GM19043 (cell line): Measurements from ENCODE around the gene BCKDK.
A peak's percentile ranks its signal among the peaks of the same experiment; 100 is the strongest.
"Not testable (repeated sequence)": the region's sequence is repeated elsewhere in the genome, so short reads cannot be mapped to it uniquely, and the experiment has no call there.

Source experiments
- ATAC-seq: cut with Tn5 transposase; IDR thresholded peaks from one replicate; pipeline ENCODE4 v1.9.1; 2021; ENCODE audit warnings: low read depth; ENCODE audit not compliant: unreplicated experiment

BCKDK gene

GRCh38 chr16:31136822-31137499, 28.8 kb downstream of the BCKDK start:
- not testable (repeated sequence) for ATAC-seq

DNA sequence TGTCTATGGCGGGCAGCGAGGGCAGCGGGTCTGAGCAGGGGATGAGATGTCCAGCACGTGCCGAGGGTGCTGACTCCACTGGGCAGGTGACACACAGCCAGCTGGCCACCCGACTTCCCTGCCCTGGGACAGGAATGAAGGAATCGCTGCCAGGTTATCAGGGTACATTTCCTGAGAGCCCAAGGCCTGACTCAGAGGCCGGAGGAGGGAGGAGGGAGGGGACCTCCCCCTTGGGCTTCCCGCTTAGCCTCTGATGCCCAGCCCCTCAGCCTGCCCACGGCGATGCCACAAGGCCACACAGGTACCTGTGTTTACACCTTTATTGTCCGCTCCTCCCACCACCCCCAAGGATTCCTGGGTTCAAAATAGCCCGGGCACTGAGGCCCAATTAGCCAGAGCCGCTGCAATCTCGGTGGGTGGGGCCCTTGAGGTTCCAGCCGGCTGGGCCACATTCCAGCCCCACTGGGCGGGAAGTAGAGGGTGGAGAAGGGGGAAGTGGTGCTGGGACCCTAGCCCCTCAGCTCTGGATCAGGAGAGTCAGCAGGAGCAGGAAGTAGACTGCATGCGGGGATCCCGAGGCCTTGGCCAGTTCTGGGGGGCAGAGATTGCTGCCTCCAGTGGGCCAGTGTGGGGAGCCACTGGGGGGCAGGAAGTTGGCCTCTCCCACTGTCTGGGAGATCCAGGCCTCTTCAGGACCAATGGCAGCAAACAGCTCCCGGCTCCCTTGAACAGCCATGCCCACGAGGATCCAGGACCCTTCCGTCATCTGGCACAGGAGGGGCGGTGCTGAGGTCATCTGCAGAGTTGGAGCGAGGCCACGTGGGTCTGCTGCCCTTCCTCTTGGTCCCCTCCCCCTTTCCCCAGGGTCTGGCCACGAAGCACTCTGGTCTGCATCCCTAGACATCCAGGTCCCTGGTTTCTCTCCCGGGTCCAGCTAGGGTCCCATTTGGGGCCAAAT, 30.7 kb downstream of the BCKDK start:
- ATAC-seq = no peak

- not testable (repeated sequence) for ATAC-seq
Measured at GRCh38 chr16:31141071-31141469, 32.9 kb downstream of the BCKDK start.

DNA sequence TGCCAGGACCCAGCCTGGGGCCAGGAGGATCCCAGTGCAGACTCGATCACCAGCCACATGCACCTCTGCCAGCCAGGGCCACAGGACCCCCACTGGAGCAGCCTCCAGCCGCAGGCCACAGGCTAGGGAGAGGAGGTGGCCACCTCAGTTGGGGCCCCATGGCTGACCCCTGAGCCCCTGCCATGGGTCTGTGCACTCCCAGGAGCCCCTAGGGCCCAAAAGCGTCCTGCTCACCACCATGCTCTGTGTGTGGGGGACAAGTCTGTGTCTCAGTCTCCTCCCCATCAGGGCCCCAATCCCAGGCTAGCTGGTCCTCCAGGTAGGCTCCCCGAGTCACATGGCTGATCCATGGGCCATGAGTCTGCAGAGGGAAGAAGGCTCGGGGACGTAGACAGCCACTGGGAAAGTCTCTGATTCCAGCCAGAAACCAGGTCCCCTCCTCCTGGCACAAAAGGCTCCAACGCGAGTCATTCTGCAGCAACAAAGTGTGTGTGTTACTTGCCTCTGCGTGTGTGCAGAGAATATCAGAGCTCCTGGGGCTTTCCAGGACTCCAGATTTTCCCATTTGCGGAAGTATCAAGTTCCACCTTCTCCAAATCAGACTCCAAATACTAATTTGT, 33.4 kb downstream of the BCKDK start:
- ATAC-seq = no peak

DNA sequence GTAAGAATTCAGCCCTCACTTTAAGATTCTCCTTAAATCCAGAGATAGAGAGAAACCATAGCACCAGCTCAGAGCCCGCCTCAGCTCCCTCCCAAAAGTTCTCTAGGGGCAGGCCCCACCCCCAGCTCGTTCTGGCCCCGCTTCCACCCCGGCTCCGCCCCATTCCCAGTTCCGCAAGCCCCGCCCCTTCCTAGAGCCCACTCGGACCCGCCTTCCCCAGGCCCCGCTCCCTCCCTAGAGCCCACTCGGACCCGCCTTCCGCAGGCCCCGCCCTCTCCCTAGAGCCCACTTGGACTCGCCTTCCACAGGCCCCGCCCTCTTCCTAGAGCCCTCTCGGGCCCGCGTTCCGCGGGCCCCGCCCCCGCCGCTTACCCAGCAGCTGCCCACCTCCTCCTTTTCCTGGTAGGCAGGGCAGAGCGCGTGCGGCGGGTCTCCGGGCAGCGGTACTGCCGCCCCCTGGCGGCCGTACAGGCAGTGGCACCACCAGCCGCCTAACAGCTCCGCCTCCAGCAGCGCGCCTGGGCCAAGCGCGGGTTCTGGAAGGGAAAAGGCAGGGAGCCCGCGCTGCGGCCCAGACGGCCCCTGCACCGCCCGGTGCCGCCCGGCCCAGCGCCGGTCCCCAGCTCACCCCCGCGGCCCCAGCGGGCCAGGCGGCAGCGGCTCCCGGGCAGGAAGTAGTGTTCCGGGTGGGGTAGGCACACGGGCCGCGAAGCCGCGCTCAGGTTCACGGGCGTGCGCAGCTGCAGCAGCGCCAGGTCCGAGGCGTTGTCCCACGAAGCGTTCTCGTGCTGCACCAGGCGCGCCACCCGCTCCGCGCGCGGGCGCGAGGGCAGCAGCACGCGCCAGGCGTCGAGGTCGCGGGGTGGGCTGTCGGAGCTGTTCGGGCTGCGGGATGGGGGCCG, 34.2 kb downstream of the BCKDK start:
- ATAC-seq = peak; percentile 77

- ATAC-seq = no peak
Measured at GRCh38 chr16:31143011-31143693, 35.0 kb downstream of the BCKDK start.

DNA sequence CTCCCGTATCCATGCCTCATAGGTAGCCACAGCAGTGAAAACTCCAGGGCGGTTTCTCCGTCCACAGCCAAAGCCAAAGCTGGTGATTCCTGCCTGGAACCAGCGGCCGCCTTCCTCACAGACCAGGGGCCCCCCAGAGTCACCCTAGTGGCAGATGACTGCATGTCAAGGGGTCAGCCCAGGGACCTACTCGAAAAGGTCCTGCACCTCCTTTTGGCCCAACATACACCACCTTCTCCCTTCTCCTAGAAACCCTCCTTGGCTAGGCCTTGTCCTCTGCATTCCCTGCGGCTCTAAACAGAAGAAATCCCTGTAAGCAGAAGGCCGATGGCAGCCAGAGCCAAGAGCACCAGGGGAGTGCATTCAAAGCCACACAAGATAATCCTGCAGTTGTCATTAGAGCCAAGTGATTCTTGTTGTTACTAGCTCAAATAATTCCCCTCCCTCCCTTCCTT, 35.5 kb downstream of the BCKDK start:
- no peak for ATAC-seq

GRCh38 chr16:31144418-31144817, 36.2 kb downstream of the BCKDK start:
- ATAC-seq = not testable (repeated sequence)

DNA sequence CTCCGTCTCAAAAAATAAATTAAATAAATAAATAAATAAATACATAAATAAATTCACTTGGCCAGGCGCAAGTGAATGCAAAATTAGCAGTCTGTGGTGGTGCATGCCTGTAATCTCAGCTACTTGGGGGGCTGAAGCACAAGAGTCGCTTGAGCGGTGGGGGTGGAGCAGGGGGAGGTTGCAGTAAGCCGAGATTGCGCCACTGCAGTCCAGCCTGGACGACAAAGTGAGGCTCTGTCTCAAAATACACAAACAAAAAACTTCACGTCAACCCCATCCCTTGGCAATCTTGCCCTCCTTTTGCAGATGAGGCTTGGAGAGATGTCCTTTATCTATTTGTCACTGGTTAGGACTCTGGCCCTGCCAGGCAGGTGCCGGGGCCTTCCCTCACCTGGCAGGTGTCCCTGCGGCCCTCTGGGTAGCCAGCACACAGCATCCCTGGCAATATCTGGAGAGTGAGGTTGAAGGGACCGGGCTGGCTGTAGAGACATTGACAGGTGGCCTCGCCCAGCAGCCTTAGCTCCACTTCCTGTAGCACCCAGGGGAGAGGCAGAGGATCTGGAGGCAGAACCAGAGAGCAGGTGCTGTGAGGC, 37.3 kb downstream of the BCKDK start:
- ATAC-seq = no peak

GRCh38 chr16:31147574-31147973, 39.4 kb downstream of the BCKDK start:
- no peak for ATAC-seq

DNA sequence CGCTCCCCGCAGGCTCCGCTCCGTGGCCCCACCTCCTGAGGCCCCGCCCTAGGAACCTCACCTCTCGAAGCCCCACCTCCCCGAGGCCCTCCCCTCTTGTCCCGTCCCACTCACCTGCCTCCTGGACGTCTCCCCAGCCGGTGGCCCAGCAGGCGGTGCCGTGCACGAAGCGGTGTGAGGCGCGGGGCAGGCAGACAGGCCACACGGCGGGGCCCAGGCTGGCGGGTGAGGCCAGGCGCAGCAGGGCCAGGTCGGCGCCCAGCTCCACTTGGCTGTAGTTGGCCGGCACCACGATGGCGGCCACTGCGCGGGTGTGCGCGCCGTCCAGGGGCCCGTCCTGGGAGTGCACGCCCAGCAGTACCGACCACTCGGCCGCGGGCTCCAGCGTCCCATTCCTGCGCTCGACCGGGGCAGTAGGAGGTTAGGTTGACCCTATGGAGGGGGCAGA, 40.1 kb downstream of the BCKDK start:
- no peak for ATAC-seq

DNA sequence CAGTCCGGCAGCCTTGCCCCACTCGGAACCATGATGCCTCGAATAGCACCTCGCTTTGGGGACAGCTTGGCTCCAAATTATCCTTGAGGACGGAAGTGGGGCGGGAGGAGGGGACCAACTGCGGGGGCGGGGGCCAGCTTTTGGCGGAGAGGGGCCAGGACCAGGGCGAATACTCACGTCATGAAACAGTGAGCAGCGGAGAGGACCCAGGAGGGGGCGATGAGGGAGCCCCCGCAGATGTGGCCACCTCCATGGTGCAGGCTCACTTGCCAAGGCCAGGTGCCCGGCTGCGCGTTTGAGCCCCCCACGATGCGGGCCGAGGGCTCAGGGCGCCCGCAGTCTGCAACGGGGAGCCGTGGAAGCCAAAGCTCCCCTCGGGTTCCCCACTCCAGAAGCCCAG, 40.7 kb downstream of the BCKDK start:
- no peak for ATAC-seq

DNA sequence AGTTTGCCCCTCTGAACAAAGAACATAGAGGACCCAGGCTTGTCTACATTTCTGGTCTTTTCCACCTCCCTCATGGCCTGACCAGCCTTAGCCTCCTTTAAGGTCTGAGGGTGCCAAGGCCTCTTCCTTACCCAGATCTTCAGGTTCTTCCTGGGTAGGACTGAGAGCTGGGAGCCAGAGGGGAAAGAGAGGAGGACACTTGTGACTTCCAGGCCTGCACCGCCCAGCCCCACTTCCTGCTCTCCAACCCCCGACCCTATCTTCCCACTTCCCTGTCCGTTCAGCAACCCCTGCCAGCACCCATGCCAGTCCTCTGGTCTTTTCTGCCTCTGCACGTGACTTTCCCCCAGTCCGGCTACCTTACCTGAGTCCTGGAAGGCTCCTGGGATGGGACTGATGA, 41.1 kb downstream of the BCKDK start:
- no peak for ATAC-seq

- ATAC-seq = no peak
Measured at GRCh38 chr16:31149894-31150890, 42.0 kb downstream of the BCKDK start, which contains the start of gene PRSS36. Gene PRSS36, minus strand, starts transcription at chr16:31150066. Its CDS starts 31 bp downstream, at chr16:31150035.

DNA sequence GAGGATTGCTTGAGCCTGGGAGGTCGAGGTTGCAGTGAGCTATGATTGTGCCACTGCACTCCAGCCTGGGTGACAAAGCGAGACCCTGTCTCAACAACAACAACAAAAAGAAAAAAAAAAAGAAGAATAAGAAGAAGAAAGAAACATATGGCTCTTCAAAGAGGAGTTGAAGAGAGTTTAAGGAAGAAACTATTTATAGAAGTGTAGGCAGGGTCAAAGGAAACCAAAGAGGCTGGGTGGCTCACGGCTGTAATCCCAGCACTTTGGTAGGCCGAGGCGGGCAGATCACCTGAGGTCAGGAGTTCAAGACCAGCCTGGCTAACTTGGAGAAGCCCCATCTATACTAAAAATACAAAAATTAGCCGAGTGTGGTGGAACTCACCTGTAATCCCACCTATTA, 42.8 kb downstream of the BCKDK start:
- not testable (repeated sequence) for ATAC-seq

- no peak for ATAC-seq
Measured at GRCh38 chr16:31157136-31157535, 49.0 kb downstream of the BCKDK start.
